ENCODE data around the gene HOMER3.

Gene HOMER3

GRCh38 chr19:18900700-18901481 lies 40.1 kb downstream of the HOMER3 start:
- DNase-seq: no peak

- no peak for DNase-seq
Measured at GRCh38 chr19:18899624-18900560, 41.1 kb downstream of the HOMER3 start.

GRCh38 chr19:18898607-18899408 lies 42.2 kb downstream of the HOMER3 start:
- DNase-seq: no peak

- DNase-seq: no peak
Measured at GRCh38 chr19:18898081-18898606, 42.9 kb downstream of the HOMER3 start.

GRCh38 chr19:18897094-18898029 lies 43.7 kb downstream of the HOMER3 start:
- DNase-seq: no peak

GRCh38 chr19:18896421-18896841 lies 44.6 kb downstream of the HOMER3 start:
- peak in 2 of 3 experiments; percentile 13 to 34 for DNase-seq

GRCh38 chr19:18895824-18896341 lies 45.1 kb downstream of the HOMER3 start, which contains the start of gene CERS1:
TSS of gene CERS1 (minus strand) at chr19:18896158. CDS start at chr19:18896072, 86 bp downstream.
- peak in 2 of 3 experiments; percentile 55 to 67 for DNase-seq

- peak in 2 of 3 experiments; percentile 67 to 72 for DNase-seq
Measured at GRCh38 chr19:18895038-18895823, 45.8 kb downstream of the HOMER3 start.

- DNase-seq: peak in 2 of 3 experiments; percentile 73 to 89
Measured at GRCh38 chr19:18894254-18895037, 46.6 kb downstream of the HOMER3 start.

- no peak for DNase-seq
Measured at GRCh38 chr19:18893587-18894253, 47.3 kb downstream of the HOMER3 start.

- DNase-seq: no peak
Measured at GRCh38 chr19:18889949-18890745, 50.9 kb downstream of the HOMER3 start.

GRCh38 chr19:18886972-18887371 lies 54.0 kb downstream of the HOMER3 start:
- DNase-seq: no peak

- no peak for DNase-seq
Measured at GRCh38 chr19:18883526-18884304, 57.3 kb downstream of the HOMER3 start.

GRCh38 chr19:18881491-18881890 lies 59.5 kb downstream of the HOMER3 start:
- DNase-seq: no peak

GRCh38 chr19:18879579-18880373 lies 61.2 kb downstream of the HOMER3 start:
- peak in 2 of 3 experiments; percentile 18 to 31 for DNase-seq
